GM20431 (cell line): ENCODE measurements around the gene SLC37A1.

Experiments used
- in situ Hi-C: fragments of 300-500 bp; cut with MseI, MboI; formaldehyde crosslinking; loops from one replicate; pipeline ENCODE4 v1.15.0; 2020; ENCODE audit warnings: low sequenced_read_pairs; ENCODE audit not compliant: unreplicated experiment

Gene SLC37A1

DNA sequence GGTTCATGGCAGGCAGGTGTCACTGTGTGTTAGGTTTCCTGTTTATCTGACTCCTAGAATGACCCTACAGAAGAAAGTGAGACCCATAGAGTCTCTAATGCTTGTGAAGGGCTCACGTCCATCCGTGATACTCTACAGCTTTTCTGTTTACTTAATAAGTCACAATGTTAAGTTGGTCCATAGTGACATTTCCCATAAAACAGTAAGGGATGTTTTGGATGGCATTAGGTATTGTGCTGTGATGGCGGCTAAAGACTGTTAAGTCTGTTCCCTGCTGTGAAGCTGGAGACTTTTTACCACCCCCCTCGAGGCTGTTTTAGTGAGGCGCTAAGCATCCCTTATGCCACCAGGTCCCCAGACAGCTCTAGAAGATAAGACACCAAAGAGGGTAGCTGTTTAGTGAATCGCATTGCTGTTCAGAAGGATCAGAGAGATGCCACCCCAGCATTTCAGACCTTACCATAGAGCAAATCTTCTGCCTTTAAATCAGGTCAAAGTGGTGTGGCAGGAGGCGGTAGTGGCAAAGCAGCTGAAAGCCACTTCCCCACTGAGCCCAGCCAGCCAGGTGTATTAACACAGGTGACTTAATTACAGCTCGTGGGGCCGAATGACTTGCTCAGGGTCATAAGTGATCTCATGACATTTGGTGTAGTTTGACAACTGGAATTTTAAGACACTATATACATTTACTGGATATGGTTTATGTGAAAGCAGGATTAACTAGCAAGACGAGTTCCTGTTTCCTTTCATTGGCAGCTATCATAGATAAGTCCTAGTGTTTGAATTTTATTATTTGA lies 25.0 kb downstream of the SLC37A1 start:
- in situ Hi-C loops = no loop called here

GRCh38 chr21:42539342-42539741 lies 25.7 kb downstream of the SLC37A1 start:
- in situ Hi-C loops = no loop called here

GRCh38 chr21:42539931-42540343 lies 26.3 kb downstream of the SLC37A1 start:
- in situ Hi-C loops = no loop called here

- in situ Hi-C loops = no loop called here
Observed at GRCh38 chr21:42540396-42540795, 26.7 kb downstream of the SLC37A1 start.

- in situ Hi-C loops = no loop called here
Observed at GRCh38 chr21:42541174-42541573, 27.5 kb downstream of the SLC37A1 start.

DNA sequence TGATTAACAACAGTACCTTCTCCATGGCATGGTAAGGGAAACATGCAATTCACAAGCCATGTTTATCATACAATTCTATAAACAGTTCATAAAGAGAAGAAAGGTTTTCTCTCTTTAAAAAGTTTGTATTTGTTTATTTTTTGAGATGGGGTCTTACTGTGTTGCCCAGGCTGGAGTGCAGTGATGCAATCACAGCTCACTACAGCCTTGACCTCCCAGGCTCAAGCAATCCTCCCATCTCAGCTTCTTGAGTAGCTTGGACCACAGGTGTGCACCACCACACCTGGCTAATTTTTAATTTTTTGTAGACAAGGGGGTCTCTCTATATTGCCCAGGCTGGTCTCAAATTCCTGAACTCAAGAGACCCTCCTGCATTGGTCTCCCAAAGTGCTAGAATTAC lies 28.0 kb downstream of the SLC37A1 start:
- in situ Hi-C loops = no loop called here

GRCh38 chr21:42542196-42542595 lies 28.5 kb downstream of the SLC37A1 start:
- in situ Hi-C loops = no loop called here

DNA sequence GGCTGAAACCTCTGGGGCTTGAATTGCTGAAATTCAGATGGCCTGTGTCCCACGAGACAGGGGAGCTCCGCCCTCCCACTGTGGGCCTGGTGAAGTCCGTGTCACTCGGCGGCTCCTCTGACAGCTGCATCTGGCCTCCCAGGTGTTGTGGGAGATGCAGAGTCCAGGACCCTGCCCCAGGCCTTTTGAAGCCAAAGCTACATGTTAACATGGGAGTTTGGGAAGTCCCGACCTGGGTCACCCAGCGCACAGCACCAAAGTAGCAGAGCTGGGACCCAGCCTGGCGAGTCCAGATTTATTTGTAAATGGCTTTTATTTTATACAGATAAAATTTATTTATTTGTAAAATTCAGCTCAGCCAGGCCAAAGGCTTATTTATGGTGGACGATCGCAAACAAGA lies 28.9 kb downstream of the SLC37A1 start:
- in situ Hi-C loops = no loop called here

- in situ Hi-C loops = no loop called here
Observed at GRCh38 chr21:42543106-42543847, 29.6 kb downstream of the SLC37A1 start.

GRCh38 chr21:42544544-42544943 lies 30.9 kb downstream of the SLC37A1 start:
- in situ Hi-C loops = no loop called here

DNA sequence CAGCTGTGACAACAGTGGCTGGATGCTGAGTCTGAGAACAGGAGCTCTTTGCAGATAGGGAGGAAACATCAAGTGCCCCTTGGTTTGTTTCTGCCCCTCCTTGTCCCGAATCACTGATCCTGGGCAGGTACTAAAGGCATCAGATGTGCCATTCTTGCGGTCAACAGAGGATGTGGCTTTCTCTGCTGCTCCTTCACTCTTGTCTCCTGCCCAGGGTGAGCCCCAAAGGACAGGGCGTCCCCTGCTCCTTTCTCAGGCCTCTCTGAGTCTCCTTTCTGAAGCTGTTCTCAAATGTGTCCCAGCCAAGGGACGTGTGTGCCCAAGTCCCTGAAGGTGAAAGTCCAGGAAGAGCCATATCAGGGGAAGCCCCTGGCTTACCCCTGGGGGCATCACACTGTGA lies 31.7 kb downstream of the SLC37A1 start:
- in situ Hi-C loops = no loop called here

DNA sequence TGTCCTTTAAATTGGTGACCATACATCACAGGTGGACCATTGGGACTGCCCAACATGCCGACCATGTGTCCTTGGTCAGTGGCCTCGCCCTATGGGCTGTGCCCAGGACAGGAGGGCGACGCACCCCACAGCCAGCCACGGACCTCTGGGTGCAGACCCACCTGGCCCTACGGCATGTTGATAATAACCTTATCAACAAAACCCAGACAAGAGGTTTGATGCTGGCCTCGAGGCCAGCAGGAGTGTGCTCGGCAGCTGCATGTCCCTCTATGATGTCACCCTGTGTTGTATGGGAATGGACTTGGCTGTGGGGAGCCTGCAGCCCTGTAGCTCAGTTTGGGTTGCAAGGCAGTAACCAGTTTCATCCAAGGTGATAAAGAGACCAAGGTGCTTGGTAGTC lies 32.1 kb downstream of the SLC37A1 start:
- in situ Hi-C loops = no loop called here

DNA sequence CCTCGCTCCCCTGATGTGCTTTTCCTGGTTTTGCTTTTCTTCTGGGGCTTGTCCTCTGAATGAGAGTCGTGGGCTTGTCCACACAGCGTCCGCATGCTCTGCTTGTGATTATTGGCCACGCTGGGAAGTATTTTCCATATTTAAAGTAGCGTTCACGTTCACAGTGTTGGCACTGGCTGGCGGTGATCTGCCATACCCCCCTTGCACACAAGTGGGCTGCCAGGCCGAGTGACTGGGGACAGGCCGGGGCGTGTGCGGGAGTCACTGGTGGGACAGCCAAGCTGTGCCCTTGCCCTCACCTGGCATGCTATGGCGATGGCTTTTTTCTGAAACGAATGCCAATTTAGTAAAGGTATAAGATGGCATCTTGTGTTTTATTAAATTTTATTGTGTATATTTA lies 32.8 kb downstream of the SLC37A1 start:
- in situ Hi-C loops = no loop called here

GRCh38 chr21:42547001-42547905 lies 33.6 kb downstream of the SLC37A1 start:
- in situ Hi-C loops = no loop called here

DNA sequence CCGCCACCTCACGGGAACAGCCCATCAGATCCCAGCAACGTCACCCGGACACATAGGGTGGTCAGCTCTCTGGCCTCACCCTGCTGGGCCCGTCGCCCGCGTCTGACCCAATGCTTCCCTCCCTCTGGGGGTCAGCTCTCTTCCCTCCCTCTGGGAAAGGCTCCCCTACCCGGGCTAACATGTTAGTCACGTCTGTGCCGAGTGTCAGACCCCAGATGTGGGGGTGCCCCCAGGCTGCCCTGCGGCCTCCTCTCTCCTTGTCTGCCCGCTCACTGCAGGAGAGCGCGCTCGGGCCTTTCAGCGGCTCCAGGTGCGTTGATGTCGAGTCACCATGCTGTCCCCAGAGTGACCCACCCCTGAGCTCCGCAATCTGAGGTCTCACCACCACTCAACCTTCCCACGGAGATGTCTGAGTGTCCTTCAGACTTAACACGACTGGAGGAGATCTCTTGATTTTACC lies 34.3 kb downstream of the SLC37A1 start:
- in situ Hi-C loops = no loop called here

- in situ Hi-C loops = no loop called here
Observed at GRCh38 chr21:42548687-42549406, 35.2 kb downstream of the SLC37A1 start.

- in situ Hi-C loops = no loop called here
Observed at GRCh38 chr21:42550817-42551216, 37.2 kb downstream of the SLC37A1 start.

GRCh38 chr21:42552407-42553336 lies 39.0 kb downstream of the SLC37A1 start:
- in situ Hi-C loops = no loop called here

GRCh38 chr21:42553435-42553834 lies 39.8 kb downstream of the SLC37A1 start:
- in situ Hi-C loops = no loop called here
